K562 (cell line): Measurements from ENCODE around the gene DNMT1.
A peak's percentile ranks its signal among the peaks of the same experiment; 100 is the strongest.

ENCODE experiments used
- BHLHE40 ChIP-seq: IDR thresholded peaks from 2 replicates; pipeline ENCODE4 v1.6.1; 2011; ENCODE audit warnings: low read length, improper control_type of control experiment
- CEBPB ChIP-seq: fragments of 450-650 bp; IDR thresholded peaks from 2 replicates; pipeline ENCODE4 v1.6.1; 2016; ENCODE audit warnings: missing genetic modification characterization, missing compliant biosample characterization
- CREM ChIP-seq: IDR thresholded peaks from 2 replicates; pipeline ENCODE4 v1.6.1; 2014; ENCODE audit warnings: antibody characterized with exemption, low read depth
- CTCF ChIP-seq, 3 experiments: IDR thresholded peaks in 2 of 3; conservative IDR thresholded peaks in 1 of 3; 2 replicates each; pipeline ENCODE4 v1.5.1; 2011 to 2012; ENCODE audit warnings: low read length in 3 of 3, mild to moderate bottlenecking in 3 of 3, control low read depth in 2 of 3, improper control_type of control experiment in 1 of 3, inconsistent platforms in 1 of 3, low read depth in 1 of 3, mixed read lengths in 1 of 3, moderate library complexity in 1 of 3; ENCODE audit not compliant: insufficient read depth in 2 of 3
- FOXM1 ChIP-seq, 2 experiments: fragments of 450-650 bp in 1 of 2; sonication (generic) in 1 of 2; formaldehyde crosslinking in 1 of 2; IDR thresholded peaks; 2 replicates each; pipeline versions ENCODE4 v1.6.1 to v1.9.0; 2017 to 2022; ENCODE audit warnings: low read depth in 2 of 2, mild to moderate bottlenecking in 2 of 2, missing genetic modification reagents in 1 of 2, moderate library complexity in 1 of 2
- MLX ChIP-seq, 2 experiments: fragments of 450-650 bp in 1 of 2; sonication (generic) in 1 of 2; formaldehyde crosslinking; conservative IDR thresholded peaks; 2 replicates each; pipeline versions ENCODE4 v1.4.0 to v1.8.1; 2020 to 2022; ENCODE audit warnings: mild to moderate bottlenecking in 1 of 2, missing genetic modification reagents in 1 of 2
- MXI1 ChIP-seq: IDR thresholded peaks from 2 replicates; pipeline ENCODE4 v1.6.1; 2011; ENCODE audit warnings: low read depth, mild to moderate bottlenecking, improper control_type of control experiment, low read length
- NFIC ChIP-seq: fragments of 450-650 bp; IDR thresholded peaks from 2 replicates; pipeline ENCODE4 v1.6.1; 2017; ENCODE audit warnings: mild to moderate bottlenecking, inconsistent platforms
- NFRKB ChIP-seq: fragments of 450-650 bp; IDR thresholded peaks from 2 replicates; pipeline ENCODE4 v1.6.1; 2016; ENCODE audit warnings: low read depth
- RBBP5 ChIP-seq: fragments of 200-600 bp; sonication (generic); IDR thresholded peaks from 2 replicates; pipeline ENCODE4 v1.6.1; 2012; ENCODE audit warnings: borderline replicate concordance, mild to moderate bottlenecking, low read length, control low read depth, inconsistent platforms; ENCODE audit not compliant: insufficient read depth, poor library complexity, severe bottlenecking
- REST ChIP-seq, 2 experiments: fragments of 450-650 bp; formaldehyde crosslinking in 1 of 2; IDR thresholded peaks; 2 replicates each; pipeline versions ENCODE4 v1.4.0 to v1.6.1; 2014 to 2020; ENCODE audit warnings: mild to moderate bottlenecking in 2 of 2, borderline replicate concordance in 1 of 2, low read depth in 1 of 2
- WHSC1 ChIP-seq: IDR thresholded peaks from one replicate; pipeline ENCODE4 v1.6.1; 2012; ENCODE audit warnings: low read length, control low read depth, inconsistent platforms

GRCh38 chr19:10219678-10220077 is 24.9 kb upstream of the DNMT1 start:
- TF ChIP-seq REST (IDR thresholded peaks at IDR 0.05; ENCODE audit: borderline replicate concordance) (no peak; the same call in 1 of the 2 replicates), REST (CRISPR knock-in tag; IDR thresholded peaks at IDR 0.05; ENCODE audit: low read depth) (no peak), RBBP5 (no peak), FOXM1 (IDR thresholded peaks at IDR 0.05; ENCODE audit: low read depth) (no peak), FOXM1 (CRISPR knock-in tag; IDR thresholded peaks at IDR 0.05; ENCODE audit: low read depth) (no peak), CREM (no peak), MLX (CRISPR knock-in tag; conservative IDR thresholded peaks at IDR 0.05) (no peak), BHLHE40 (no peak), NFRKB (no peak), CTCF (IDR thresholded peaks at IDR 0.05 in 2 of 3, conservative IDR thresholded peaks at IDR 0.05 in 1 of 3; ENCODE audit: insufficient read depth in 2 of 3, low read depth in 1 of 3, low read length in 3 of 3) (peak; percentile 47 to 65 (median 64)), MXI1 (no peak), CEBPB (no peak), WHSC1 (no peak), NFIC (no peak)
